H1 (cell line): ENCODE data around the gene ZNF805. TPM values are rescaled to one million over a fixed set of nuclear protein-coding genes. Genes with fewer than 3 reads are reported as not detected.
"Not testable (repeated sequence)": the region's sequence is repeated elsewhere in the genome, so short reads cannot be mapped to it uniquely, and the experiment has no call there.

Experiments used
- CTCF ChIA-PET: fragments of 300-600 bp; sonication (Branson Sonifier 250); formaldehyde crosslinking; loops from one replicate; lab custom pipeline; 2021; ENCODE audit not compliant: partially characterized antibody; lab: Charles Lee
- POLR2A ChIA-PET: fragments of 300-600 bp; sonication (Branson Sonifier 250); formaldehyde crosslinking; loops from one replicate; lab custom pipeline; 2021; ENCODE audit warnings: inconsistent platforms; ENCODE audit not compliant: partially characterized antibody; lab: Charles Lee
- DNase-seq, 2 experiments: peaks; one replicate each; pipeline versions ENCODE4 v3.0.0 to v3.0.0-alpha.2; 2010 to 2022; ENCODE audit warnings: low spot score in 2 of 2, low read depth in 1 of 2, mixed read lengths in 1 of 2
- FAIRE-seq: peaks from 2 replicates; lab custom pipeline; 2011; peaks lifted over from hg19 to GRCh38; lab: Jason Lieb, UNC
- H2AFZ ChIP-seq: 2 replicates; pipeline ENCODE4 v1.8.1; 2012; ENCODE audit warnings: low read length, inconsistent platforms
- H2AK5ac ChIP-seq: 2 replicates; pipeline ENCODE4 v1.6.1; 2013; ENCODE audit warnings: low read depth, low read length
- H2BK120ac ChIP-seq: replicated peaks from 2 replicates; pipeline ENCODE3; 2013; ENCODE audit warnings: low read depth, low read length, inconsistent platforms
- H2BK12ac ChIP-seq: 2 replicates; pipeline ENCODE4 v1.6.1; 2013; ENCODE audit warnings: low read depth, low read length
- H2BK15ac ChIP-seq: 2 replicates; pipeline ENCODE4 v1.6.1; 2013; ENCODE audit warnings: low read length
- H2BK20ac ChIP-seq: 2 replicates; pipeline ENCODE4 v1.6.1; 2013; ENCODE audit warnings: low read length
- H2BK5ac ChIP-seq: 2 replicates; pipeline ENCODE4 v1.6.1; 2013; ENCODE audit warnings: low read depth, low read length
- H3K14ac ChIP-seq: 2 replicates; pipeline ENCODE4 v1.6.1; 2013; ENCODE audit warnings: inconsistent platforms; ENCODE audit not compliant: insufficient read length
- H3K18ac ChIP-seq: 2 replicates; pipeline ENCODE4 v1.6.1; 2013; ENCODE audit warnings: low read length; ENCODE audit errors: extremely low read depth
- H3K23ac ChIP-seq: 2 replicates; pipeline ENCODE4 v1.6.1; 2013; ENCODE audit warnings: inconsistent platforms; ENCODE audit not compliant: insufficient read length
- H3K23me2 ChIP-seq: 2 replicates; pipeline ENCODE4 v1.6.1; 2013; ENCODE audit warnings: low read depth, low read length
- H3K27ac ChIP-seq: 2 replicates; pipeline ENCODE4 v1.6.1; 2011; ENCODE audit warnings: low read depth, low read length, inconsistent platforms
- H3K27me3 ChIP-seq, 4 experiments: replicated peaks in 1 of 4; 1 replicate in 1 of 4; 2 replicates in 3 of 4; pipeline versions ENCODE4 v1.6.1 to v1.8.1; 2011 to 2013; ENCODE audit warnings: low read length in 3 of 4, mild to moderate bottlenecking in 3 of 4, inconsistent platforms in 2 of 4, mixed read lengths in 2 of 4, moderate library complexity in 1 of 4; ENCODE audit not compliant: control insufficient read depth in 3 of 4, insufficient read depth in 3 of 4; ENCODE audit errors: extremely low read depth in 1 of 4
- H3K36me3 ChIP-seq, 4 experiments: 2 replicates each; pipeline versions ENCODE4 v1.6.1 to v1.8.1; 2011 to 2013; ENCODE audit warnings: mild to moderate bottlenecking in 4 of 4, low read length in 3 of 4, moderate library complexity in 2 of 4, control low read depth in 1 of 4, inconsistent platforms in 1 of 4; ENCODE audit not compliant: insufficient read depth in 4 of 4, control insufficient read depth in 2 of 4
- H3K4ac ChIP-seq: replicated peaks from 2 replicates; pipeline ENCODE3; 2013; ENCODE audit warnings: low read length, low read depth, mixed read lengths, inconsistent platforms; ENCODE audit not compliant: insufficient read length
- H3K4me1 ChIP-seq, 4 experiments: replicated peaks in 1 of 4; 1 replicate in 1 of 4; 2 replicates in 3 of 4; pipeline versions ENCODE4 v1.6.1 to v1.8.1; 2011 to 2013; ENCODE audit warnings: low read length in 3 of 4, inconsistent platforms in 2 of 4, mixed read lengths in 1 of 4; ENCODE audit not compliant: insufficient read depth in 4 of 4, control insufficient read depth in 3 of 4
- H3K4me2 ChIP-seq, 2 experiments: 2 replicates each; pipeline versions ENCODE4 v1.6.1 to v1.8.1; 2011 to 2013; ENCODE audit warnings: low read depth in 2 of 2, low read length in 2 of 2, control low read depth in 1 of 2, inconsistent platforms in 1 of 2, mild to moderate bottlenecking in 1 of 2; ENCODE audit not compliant: insufficient read depth in 1 of 2
- H3K4me3 ChIP-seq, 4 experiments: fragments of 200-600, 300-600 bp in 1 of 4; sonication (generic), shearing (Covaris generic), sonication (Bioruptor Twin) in 1 of 4; 2 replicates each; pipeline versions ENCODE4 v1.5.1 to v1.8.1; 2011 to 2016; ENCODE audit warnings: low read length in 4 of 4, low read depth in 3 of 4, control low read depth in 2 of 4, inconsistent platforms in 2 of 4, mild to moderate bottlenecking in 2 of 4, mixed read lengths in 1 of 4, moderate library complexity in 1 of 4; ENCODE audit not compliant: insufficient read depth in 2 of 4; ENCODE audit errors: extremely low read depth in 1 of 4
- H3K56ac ChIP-seq: replicated peaks from 2 replicates; pipeline ENCODE3; 2013; ENCODE audit warnings: low read depth, mild to moderate bottlenecking, mixed read lengths, low read length, inconsistent platforms; ENCODE audit not compliant: insufficient read length
- H3K79me1 ChIP-seq: 2 replicates; pipeline ENCODE4 v1.6.1; 2013; ENCODE audit warnings: low read depth, low read length, control low read depth
- H3K79me2 ChIP-seq, 2 experiments: 2 replicates each; pipeline versions ENCODE4 v1.6.1 to v1.8.1; 2012 to 2013; ENCODE audit warnings: low read length in 2 of 2, mild to moderate bottlenecking in 2 of 2, inconsistent platforms in 1 of 2; ENCODE audit not compliant: insufficient read depth in 2 of 2, control insufficient read depth in 1 of 2
- H3K9ac ChIP-seq, 4 experiments: replicated peaks in 1 of 4; 1 replicate in 1 of 4; 2 replicates in 3 of 4; pipeline versions ENCODE4 v1.6.1 to v1.8.1; 2011 to 2013; ENCODE audit warnings: low read depth in 3 of 4, low read length in 3 of 4, control low read depth in 2 of 4, mild to moderate bottlenecking in 2 of 4, moderate library complexity in 2 of 4, inconsistent platforms in 1 of 4; ENCODE audit errors: extremely low read depth in 1 of 4
- H3K9me3 ChIP-seq, 2 experiments: 2 replicates each; pipeline versions ENCODE4 v1.6.1 to v1.8.1; 2012 to 2013; ENCODE audit warnings: mild to moderate bottlenecking in 2 of 2, moderate library complexity in 2 of 2, control low read depth in 1 of 2, inconsistent platforms in 1 of 2, low read depth in 1 of 2, low read length in 1 of 2, mixed read lengths in 1 of 2; ENCODE audit not compliant: insufficient read depth in 2 of 2
- H4K20me1 ChIP-seq, 2 experiments: replicated peaks in 1 of 2; 2 replicates each; pipeline versions ENCODE3 to v1.8.1; 2011 to 2013; ENCODE audit warnings: inconsistent platforms in 2 of 2, low read length in 2 of 2, mild to moderate bottlenecking in 1 of 2; ENCODE audit not compliant: insufficient read depth in 2 of 2, control insufficient read depth in 1 of 2
- H4K5ac ChIP-seq: 2 replicates; pipeline ENCODE4 v1.6.1; 2013; ENCODE audit warnings: low read length, low read depth, mixed read lengths, inconsistent platforms; ENCODE audit not compliant: insufficient read length
- H4K8ac ChIP-seq: 2 replicates; pipeline ENCODE4 v1.8.0; 2013; ENCODE audit warnings: mild to moderate bottlenecking, moderate library complexity, low read length, inconsistent platforms; ENCODE audit not compliant: insufficient read depth; ENCODE audit errors: extremely low read depth
- H4K91ac ChIP-seq: replicated peaks from 2 replicates; pipeline ENCODE3; 2013; ENCODE audit warnings: low read length, mixed read lengths, inconsistent platforms; ENCODE audit not compliant: insufficient read length
- CHD1 ChIP-seq: IDR thresholded peaks from 2 replicates; pipeline ENCODE4 v1.6.1; 2012; ENCODE audit warnings: low read depth, low read length, improper control_type of control experiment
- CREB1 ChIP-seq: IDR thresholded peaks from 2 replicates; pipeline ENCODE4 v1.6.1; 2012; ENCODE audit warnings: inconsistent platforms
- GABPA ChIP-seq: IDR thresholded peaks from 2 replicates; pipeline ENCODE4 v1.6.1; 2011; ENCODE audit warnings: mild to moderate bottlenecking, low read length, moderate library complexity, borderline replicate concordance; ENCODE audit not compliant: insufficient read depth
- HDAC2 ChIP-seq, 2 experiments: fragments of 300-600 bp in 1 of 2; sonication (generic) in 1 of 2; IDR thresholded peaks; 2 replicates each; pipeline ENCODE4 v1.6.1; 2011 to 2012; ENCODE audit warnings: low read depth in 2 of 2, low read length in 2 of 2, mild to moderate bottlenecking in 2 of 2, moderate library complexity in 2 of 2, borderline replicate concordance in 1 of 2, inconsistent platforms in 1 of 2
- JUN ChIP-seq: IDR thresholded peaks from 2 replicates; pipeline ENCODE4 v1.6.1; 2011; ENCODE audit warnings: low read depth, mild to moderate bottlenecking, improper control_type of control experiment, low read length
- SUZ12 ChIP-seq: fragments of 200-600 bp; sonication (generic); IDR thresholded peaks from 2 replicates; pipeline ENCODE4 v1.6.1; 2012; ENCODE audit warnings: mild to moderate bottlenecking, inconsistent platforms, low read length, moderate library complexity, mixed read lengths
- TBP ChIP-seq: IDR thresholded peaks from 2 replicates; pipeline ENCODE4 v1.6.1; 2011; ENCODE audit warnings: low read depth, low read length, improper control_type of control experiment
- YY1 ChIP-seq: IDR thresholded peaks from 2 replicates; pipeline ENCODE4 v1.6.1; 2011; ENCODE audit warnings: low read depth, mild to moderate bottlenecking, low read length
- WGBS, 2 experiments: shearing (Covaris generic) in 1 of 2; methylation state at CpG; one replicate each; pipeline versions ENCODE4 v1.1.6 to v1.1.7; 2013 to 2015; ENCODE audit warnings: low lambda C conversion rate in 2 of 2, mixed read lengths in 2 of 2, inconsistent platforms in 1 of 2, low coverage in 1 of 2, missing lambda C conversion rate in 1 of 2; ENCODE audit not compliant: insufficient replicate concordance in 2 of 2, insufficient coverage in 1 of 2, insufficient read length in 1 of 2; ENCODE audit errors: extremely low coverage in 1 of 2, missing lambda C conversion rate in 1 of 2; 5-methylcytosine and 5-hydroxymethylcytosine counted together
- polyA plus RNA-seq, 7 experiments: library from polyadenylated mRNA; depleted of rRNA in 3 of 7; stranded (reverse) in 5 of 7; unstranded in 2 of 7; fragments of >200 nt in 5 of 7; fragments of 200-250 nt in 2 of 7; gene quantifications; 1 replicate in 5 of 7; 2 replicates in 1 of 7; 4 replicates in 1 of 7; pipeline versions ENCODE4 v1.2.1 to v1.2.3, GENCODE V29; 2011 to 2013; ENCODE audit warnings: missing spikeins in 2 of 7, mixed read lengths in 2 of 7
- total RNA-seq: library from RNA; stranded (reverse); fragmentation: NEBNext Ultra II Directional; extraction: Animal tissue kit (Norgen Biotek cat#: 25700); gene quantifications from 2 replicates; pipeline ENCODE4 v1.2.1, GENCODE V29; 2021

The ZNF805 gene
- total and polyA plus RNA-seq, 2 of the 8 experiments (the other 6 are each of a cell fraction or from before 2014, with no cell fraction given), result 2.3 to 14.8 TPM

DNA sequence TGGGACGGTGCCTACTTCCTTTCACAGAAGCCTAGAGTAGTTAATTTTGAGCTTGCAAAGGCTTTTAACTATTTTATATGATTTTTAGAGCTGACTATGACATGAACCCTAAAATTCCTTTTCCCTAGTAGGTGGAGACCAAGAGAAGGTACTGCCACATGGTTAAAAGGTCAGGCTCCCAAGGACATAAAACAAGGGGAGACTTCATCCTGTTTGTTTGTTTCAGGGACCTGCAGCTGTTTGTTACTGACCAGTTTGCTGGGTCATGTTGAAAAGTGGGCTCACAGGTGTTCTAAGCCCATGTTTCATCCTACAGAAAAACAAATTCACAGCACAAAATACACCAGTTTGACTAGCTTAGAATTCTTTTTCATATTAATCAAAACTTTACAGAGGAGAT, 36.0 kb downstream of the ZNF805 start (continued):
- no peak for TF ChIP-seq HDAC2 (IDR thresholded peaks at IDR 0.05; ENCODE audit: borderline replicate concordance in 1 of 2, low read depth in 2 of 2, low read length in 2 of 2)
- no peak for TF ChIP-seq GABPA
- no peak for TF ChIP-seq TBP
- no peak for TF ChIP-seq JUN
- no peak for TF ChIP-seq SUZ12
- TF ChIP-seq YY1, result no peak
- TF ChIP-seq CREB1, result no peak
- no peak for TF ChIP-seq CHD1

DNA sequence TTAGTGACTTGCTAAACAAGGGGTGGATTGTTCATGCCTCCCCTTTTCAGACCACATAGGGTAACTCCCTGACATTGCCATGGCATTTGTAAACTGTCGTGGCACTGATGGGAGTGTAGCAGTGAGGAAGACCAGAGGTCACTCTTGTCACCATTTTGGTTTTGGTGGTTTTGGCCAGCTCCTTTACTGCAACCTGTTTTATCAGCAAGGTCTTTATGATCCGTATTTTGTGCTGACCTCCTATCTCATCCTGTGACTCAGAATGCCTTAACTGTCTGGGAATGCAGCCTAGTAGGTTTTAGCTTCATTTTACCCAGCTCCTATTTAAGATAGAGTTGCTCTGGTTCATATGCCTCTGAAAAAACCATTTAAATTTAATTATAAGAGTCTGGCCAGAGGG, 38.0 kb downstream of the ZNF805 start:
- H4K8ac ChIP-seq, H3K4me1 ChIP-seq, H3K23ac ChIP-seq, H3K27ac ChIP-seq, H2BK120ac ChIP-seq, H3K18ac ChIP-seq, H2AFZ ChIP-seq, H3K9me3 ChIP-seq, H4K91ac ChIP-seq, H2AK5ac ChIP-seq, H3K4ac ChIP-seq, FAIRE-seq, H3K36me3 ChIP-seq, CTCF ChIA-PET, H2BK12ac ChIP-seq, H2BK15ac ChIP-seq, H2BK5ac ChIP-seq, H3K4me3 ChIP-seq, H3K56ac ChIP-seq, H4K20me1 ChIP-seq, DNase-seq, H2BK20ac ChIP-seq, H3K23me2 ChIP-seq, H3K4me2 ChIP-seq, H3K14ac ChIP-seq, H3K79me1 ChIP-seq, H3K9ac ChIP-seq, H3K27me3 ChIP-seq, H4K5ac ChIP-seq: not testable (repeated sequence)
- peaks cover 21 to 29% of the 10 kb centered on the region in 2 experiments for H3K79me2 ChIP-seq
- WGBS, 2 experiments, result 94% methylated on average over 2 of the region's 2 CpGs; no CpG with 5 or more reads in 1 of the 2 experiments
- POLR2A ChIA-PET, result interaction anchor here (0.9 to 1.7 kb wide), 2 partner anchors 15 to 38 kb away, joined by 3 to 6 read pairs; partner anchors contain the start of gene ZNF805
